Osteocyte (in vitro differentiated cells): ENCODE data around the gene RPL10. TPM values are rescaled to one million over a fixed set of nuclear protein-coding genes. Genes with fewer than 3 reads are reported as not detected.

Experiments used
- DNase-seq: peaks from one replicate; pipeline ENCODE4 v3.0.0; 2021; ENCODE audit warnings: mixed read lengths; ENCODE audit not compliant: unreplicated experiment; ENCODE audit errors: extremely low spot score
- H3K27ac Mint-ChIP-seq: one replicate; pipeline ENCODE4 v1.8.0; 2021; ENCODE audit warnings: mild to moderate bottlenecking, mixed read lengths; ENCODE audit not compliant: unreplicated experiment
- H3K27me3 Mint-ChIP-seq: one replicate; pipeline ENCODE4 v1.8.0; 2021; ENCODE audit warnings: mixed read lengths; ENCODE audit not compliant: unreplicated experiment
- H3K36me3 Mint-ChIP-seq: one replicate; pipeline ENCODE4 v1.8.0; 2021; ENCODE audit warnings: mixed read lengths; ENCODE audit not compliant: unreplicated experiment
- H3K4me1 Mint-ChIP-seq: one replicate; pipeline ENCODE4 v1.8.0; 2021; ENCODE audit warnings: mixed read lengths; ENCODE audit not compliant: unreplicated experiment
- H3K4me3 Mint-ChIP-seq: one replicate; pipeline ENCODE4 v1.8.0; 2021; ENCODE audit warnings: mild to moderate bottlenecking, moderate library complexity, mixed read lengths; ENCODE audit not compliant: unreplicated experiment
- H3K9me3 Mint-ChIP-seq: one replicate; pipeline ENCODE4 v1.8.0; 2021; ENCODE audit warnings: mixed read lengths; ENCODE audit not compliant: unreplicated experiment
- CTCF ChIP-seq: fragments of 200-600 bp; sonication (generic); IDR thresholded peaks from 2 replicates; pipeline ENCODE4 v1.5.0; 2021; ENCODE audit warnings: antibody characterized with exemption, mild to moderate bottlenecking, moderate library complexity
- total RNA-seq: library from RNA; stranded (reverse); gene quantifications from 2 replicates; pipeline ENCODE4 v1.2.1, GENCODE V29; 2021

RPL10 gene
- total RNA-seq, 1 donor from 2014 or later = 2,857 TPM

GRCh38 chrX:154360155-154360713 lies 37.9 kb upstream of the RPL10 start:
- DNase-seq = no peak
- peaks cover 6% of the 10 kb centered on the region for H3K4me1 Mint-ChIP-seq
- H3K9me3 Mint-ChIP-seq = no peaks in the 10 kb centered on the region
- H3K36me3 Mint-ChIP-seq = peaks cover 14% of the 10 kb centered on the region
- no peaks in the 10 kb centered on the region for H3K27me3 Mint-ChIP-seq
- TF ChIP-seq CTCF = no peak
- H3K27ac Mint-ChIP-seq = no peak overlapping the region
- H3K4me3 Mint-ChIP-seq = no peak overlapping the region

DNA sequence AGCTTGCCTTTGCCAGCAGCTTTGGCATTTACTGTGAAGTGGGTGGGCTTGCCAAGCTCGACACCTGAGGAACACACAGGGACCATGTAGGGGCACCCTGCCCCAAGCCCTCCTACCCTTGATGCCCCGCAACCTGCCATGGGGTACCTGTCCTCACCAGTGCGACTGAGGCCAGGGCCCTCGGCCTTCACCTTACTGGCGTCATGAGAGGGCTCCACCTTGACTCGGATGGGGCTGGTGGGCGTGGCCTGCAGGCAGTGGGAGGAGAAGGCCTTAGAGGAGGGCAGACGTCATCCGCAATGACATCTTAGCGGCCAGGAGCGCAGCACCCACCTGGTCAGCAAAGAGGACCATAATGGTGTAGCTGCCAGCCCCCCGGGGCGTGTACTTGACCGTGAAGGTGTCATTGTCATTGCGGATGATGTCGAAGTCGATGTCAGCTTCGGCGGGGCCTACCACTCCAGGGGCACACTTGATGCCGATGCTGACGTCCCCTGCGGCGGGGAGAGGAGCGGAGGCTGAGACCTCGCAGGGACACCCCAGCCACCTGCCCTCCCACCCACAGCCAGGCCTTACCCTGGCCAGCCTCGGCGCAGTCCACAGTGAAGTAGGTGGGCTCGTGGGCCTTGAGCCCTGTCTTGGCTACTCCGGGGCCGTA lies 36.0 kb upstream of the RPL10 start:
- Mint-ChIP-seq H3K4me1 (peaks cover 7% of the 10 kb centered on the region), H3K27ac (no peak overlapping the region), H3K36me3 (peaks cover 11% of the 10 kb centered on the region), H3K4me3 (no peak overlapping the region), H3K9me3 (no peaks in the 10 kb centered on the region), H3K27me3 (no peaks in the 10 kb centered on the region)
- TF ChIP-seq CTCF = no peak
- no peak for DNase-seq

DNA sequence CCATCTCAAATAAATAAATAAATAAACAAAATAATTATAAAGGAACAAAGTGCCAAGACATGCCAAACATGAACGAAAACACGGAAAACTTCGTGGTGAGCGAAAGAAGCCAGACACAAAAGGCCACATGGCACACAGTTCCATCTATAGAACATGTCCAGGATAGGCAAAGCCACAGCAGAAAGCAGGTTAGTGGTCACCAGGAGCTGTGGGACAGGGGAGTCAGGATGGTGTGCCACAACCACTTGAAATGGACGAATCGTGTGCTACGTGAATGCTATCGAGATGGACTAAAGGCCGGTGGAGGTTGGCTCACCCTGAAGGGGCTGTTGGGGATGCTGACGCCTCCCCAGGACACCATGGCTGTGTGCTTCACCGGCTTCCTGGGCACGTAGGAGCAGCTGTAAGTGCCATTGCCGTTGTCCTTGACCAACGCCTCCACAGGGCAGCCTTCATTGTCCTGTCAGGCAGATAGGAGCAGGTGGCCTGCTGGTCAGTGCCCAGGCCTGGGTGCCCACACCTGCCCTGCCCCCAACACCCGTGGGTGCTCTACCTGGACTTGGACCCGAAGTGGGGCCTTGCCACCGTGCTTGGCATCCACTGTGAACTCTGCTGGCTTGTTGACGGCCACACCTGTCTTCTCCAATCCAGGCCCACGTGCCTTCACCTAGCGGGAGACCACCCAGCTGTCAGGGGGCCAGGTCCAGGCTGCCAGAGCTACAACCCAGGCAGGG lies 34.3 kb upstream of the RPL10 start:
- H3K36me3 Mint-ChIP-seq = peaks cover 10% of the 10 kb centered on the region
- peaks cover 13% of the 10 kb centered on the region for H3K4me1 Mint-ChIP-seq
- TF ChIP-seq CTCF = no peak
- H3K4me3 Mint-ChIP-seq = no peak overlapping the region
- DNase-seq = no peak
- H3K9me3 Mint-ChIP-seq = no peaks in the 10 kb centered on the region
- H3K27me3 Mint-ChIP-seq = no peaks in the 10 kb centered on the region
- H3K27ac Mint-ChIP-seq = no peak overlapping the region

DNA sequence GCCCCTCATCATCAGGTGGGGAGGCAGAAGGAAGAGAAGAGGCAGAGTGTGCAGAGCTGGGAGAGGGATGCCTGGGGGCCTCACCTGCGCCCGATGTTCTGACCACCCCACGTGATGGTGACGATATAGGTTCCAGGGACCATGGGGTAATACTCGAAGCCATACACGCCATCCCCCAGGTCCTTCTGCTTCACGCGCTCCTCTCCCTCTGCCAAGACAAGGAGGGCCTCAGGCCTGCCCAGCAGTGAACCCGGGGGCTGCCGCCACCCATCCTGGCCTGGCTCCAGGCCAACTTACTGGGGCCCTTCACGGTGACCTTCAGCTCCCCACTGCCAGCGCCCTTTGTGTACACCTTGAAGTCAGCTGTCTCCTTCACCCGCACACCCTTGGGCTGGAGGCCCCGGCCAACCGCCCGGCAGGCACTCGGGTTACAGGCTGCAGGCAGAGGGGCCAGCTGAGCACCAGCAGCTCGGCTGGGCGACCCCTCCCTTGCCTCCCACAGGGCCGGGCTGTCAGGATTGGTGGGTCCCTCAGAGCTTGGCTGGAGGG lies 33.1 kb upstream of the RPL10 start:
- Mint-ChIP-seq H3K27me3 (no peaks in the 10 kb centered on the region), H3K4me1 (peaks cover 13% of the 10 kb centered on the region)
- DNase-seq = no peak

More for the DNA sequence above, 33.1 kb upstream of the RPL10 start:
- peak overlapping the region; percentile 50 for H3K27ac Mint-ChIP-seq
- no peaks in the 10 kb centered on the region for H3K9me3 Mint-ChIP-seq
- H3K36me3 Mint-ChIP-seq = peaks cover 15% of the 10 kb centered on the region
- H3K4me3 Mint-ChIP-seq = no peak overlapping the region
- TF ChIP-seq CTCF = no peak
